C4-2B (cell line): ENCODE results near the gene PRSS56.

Experiments used
- ZFX ChIP-seq: fragments of 450-650 bp; IDR thresholded peaks from 2 replicates; pipeline ENCODE4 v1.6.1; 2017
- TF ChIP-seq, protein P1 (sequence below): fragments of 450-650 bp; conservative IDR thresholded peaks from 2 replicates; pipeline ENCODE4 v1.5.1; 2017; ENCODE audit warnings: mild to moderate bottlenecking

DNA sequence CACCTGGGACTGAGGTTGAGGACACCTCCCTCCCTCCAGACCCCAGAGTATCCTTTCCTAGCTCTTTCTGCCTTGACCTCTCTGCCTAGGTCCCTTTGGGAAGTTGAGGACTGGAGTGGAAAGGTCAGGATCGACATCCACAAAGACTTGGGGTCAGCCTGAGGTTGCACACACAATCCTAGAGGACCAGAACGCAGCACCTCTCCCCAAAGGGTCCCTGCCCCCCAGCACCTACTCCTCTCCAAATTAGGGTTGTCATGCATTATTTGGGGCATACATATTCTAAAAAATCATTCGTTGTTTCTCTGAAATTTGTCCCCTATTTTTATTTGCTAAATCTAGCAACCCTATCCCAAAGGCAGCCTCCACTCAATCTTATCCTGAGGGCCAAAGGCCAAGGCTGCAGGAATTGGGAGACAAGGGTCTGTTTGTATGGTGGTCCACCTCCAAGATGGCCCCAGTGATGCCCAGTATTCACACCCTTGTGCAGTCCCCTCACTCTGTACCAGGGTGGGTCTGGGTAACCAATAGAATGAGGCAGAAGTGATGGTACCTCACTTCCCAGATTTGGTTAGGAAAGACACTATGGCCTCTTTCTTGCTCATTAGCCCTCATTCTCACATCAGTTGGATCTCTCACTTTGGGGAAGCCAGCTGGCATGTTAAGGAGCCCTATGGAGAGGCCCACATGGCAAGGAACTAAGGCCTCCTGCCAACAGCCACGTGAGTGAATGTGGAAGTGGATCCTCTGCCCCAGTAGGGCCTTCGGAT is 15.8 kb downstream of the PRSS56 start:
- TF ChIP-seq, protein P1, sequence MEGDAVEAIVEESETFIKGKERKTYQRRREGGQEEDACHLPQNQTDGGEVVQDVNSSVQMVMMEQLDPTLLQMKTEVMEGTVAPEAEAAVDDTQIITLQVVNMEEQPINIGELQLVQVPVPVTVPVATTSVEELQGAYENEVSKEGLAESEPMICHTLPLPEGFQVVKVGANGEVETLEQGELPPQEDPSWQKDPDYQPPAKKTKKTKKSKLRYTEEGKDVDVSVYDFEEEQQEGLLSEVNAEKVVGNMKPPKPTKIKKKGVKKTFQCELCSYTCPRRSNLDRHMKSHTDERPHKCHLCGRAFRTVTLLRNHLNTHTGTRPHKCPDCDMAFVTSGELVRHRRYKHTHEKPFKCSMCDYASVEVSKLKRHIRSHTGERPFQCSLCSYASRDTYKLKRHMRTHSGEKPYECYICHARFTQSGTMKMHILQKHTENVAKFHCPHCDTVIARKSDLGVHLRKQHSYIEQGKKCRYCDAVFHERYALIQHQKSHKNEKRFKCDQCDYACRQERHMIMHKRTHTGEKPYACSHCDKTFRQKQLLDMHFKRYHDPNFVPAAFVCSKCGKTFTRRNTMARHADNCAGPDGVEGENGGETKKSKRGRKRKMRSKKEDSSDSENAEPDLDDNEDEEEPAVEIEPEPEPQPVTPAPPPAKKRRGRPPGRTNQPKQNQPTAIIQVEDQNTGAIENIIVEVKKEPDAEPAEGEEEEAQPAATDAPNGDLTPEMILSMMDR: no peak
- TF ChIP-seq ZFX: no peak
